Activated CD4-positive, alpha-beta T cell treated with anti-CD3 and anti-CD28 coated beads for 48 hours (primary cell): Measurements from ENCODE around the gene ARMC12.
"Not testable (repeated sequence)": the region's sequence is repeated elsewhere in the genome, so short reads cannot be mapped to it uniquely, and the experiment has no call there.

Experiments
- DNase-seq: peaks from one replicate; pipeline ENCODE4 v3.0.0-alpha.2; 2020

ARMC12 gene

GRCh38 chr6:35719404-35719829, 17.4 kb upstream of the ARMC12 start:
- peak; percentile 42 for DNase-seq

DNA sequence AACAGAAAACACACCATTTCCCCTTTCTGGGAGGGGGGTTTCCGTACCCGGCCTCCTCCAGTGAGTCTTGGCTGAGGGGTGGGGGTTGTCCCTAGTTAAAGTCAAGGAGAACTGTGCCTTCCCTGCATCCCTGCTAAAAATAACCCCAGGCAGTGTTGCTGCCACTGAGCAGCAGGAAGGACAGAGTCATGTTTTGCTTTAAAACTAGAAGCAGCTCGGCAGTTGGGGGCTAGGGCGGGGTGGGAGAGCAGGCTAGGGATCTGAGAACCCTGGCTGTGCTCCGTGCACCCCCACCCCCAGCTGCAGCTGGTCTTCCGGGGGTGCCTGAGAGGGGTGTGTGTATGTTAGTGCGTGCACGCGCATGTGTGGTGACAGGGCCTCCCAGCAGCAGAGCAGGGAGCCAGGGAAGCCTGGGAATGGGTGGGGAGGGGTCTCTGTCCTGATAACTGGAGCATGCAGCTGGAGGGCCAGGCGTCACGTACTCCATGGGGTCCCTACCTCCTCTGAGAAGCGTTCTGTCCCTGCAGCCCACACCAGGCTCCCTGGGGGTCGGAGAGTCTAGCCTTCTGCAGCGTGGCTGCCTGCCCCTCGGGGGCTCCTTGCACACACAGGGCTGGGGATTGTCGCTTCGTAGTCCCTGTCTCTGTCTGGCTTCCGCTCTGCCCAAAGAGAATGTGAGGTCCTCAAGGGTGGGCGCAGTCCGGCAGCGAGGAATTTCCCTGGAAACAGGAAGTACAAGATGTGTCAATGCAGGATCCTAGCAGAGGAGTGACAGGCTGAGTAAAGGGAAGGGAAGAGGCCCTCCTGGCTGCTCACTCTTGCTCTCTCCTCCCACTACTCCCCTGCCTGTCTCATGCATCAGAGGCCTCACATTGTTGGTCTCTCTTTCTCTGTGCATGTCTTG, 16.8 kb upstream of the ARMC12 start:
- peak; percentile 66 for DNase-seq

GRCh38 chr6:35722121-35722761, 14.6 kb upstream of the ARMC12 start:
- DNase-seq: no peak

DNA sequence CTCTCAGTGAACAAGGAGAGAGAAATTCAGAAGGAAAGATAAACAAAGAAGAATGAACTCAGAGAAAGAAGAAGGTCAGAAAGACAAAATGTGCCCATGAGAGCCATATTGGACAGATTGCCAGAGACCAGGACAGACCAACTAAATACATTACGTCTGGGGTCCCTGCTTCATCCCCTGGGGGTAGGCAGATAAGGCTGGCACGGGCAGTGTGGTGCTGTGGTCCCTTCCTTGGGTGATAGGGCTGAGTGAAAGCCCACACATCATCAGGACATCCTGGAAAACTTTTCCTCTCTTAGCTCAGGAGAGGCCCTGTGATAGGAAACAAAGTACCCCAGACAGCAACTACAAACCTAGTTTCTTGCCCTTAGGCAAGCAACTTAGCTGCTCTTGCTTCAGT, 13.2 kb upstream of the ARMC12 start:
- no peak for DNase-seq

- no peak for DNase-seq
These were observed 12.8 kb upstream of the ARMC12 start for GRCh38 chr6:35724059-35724458.

DNA sequence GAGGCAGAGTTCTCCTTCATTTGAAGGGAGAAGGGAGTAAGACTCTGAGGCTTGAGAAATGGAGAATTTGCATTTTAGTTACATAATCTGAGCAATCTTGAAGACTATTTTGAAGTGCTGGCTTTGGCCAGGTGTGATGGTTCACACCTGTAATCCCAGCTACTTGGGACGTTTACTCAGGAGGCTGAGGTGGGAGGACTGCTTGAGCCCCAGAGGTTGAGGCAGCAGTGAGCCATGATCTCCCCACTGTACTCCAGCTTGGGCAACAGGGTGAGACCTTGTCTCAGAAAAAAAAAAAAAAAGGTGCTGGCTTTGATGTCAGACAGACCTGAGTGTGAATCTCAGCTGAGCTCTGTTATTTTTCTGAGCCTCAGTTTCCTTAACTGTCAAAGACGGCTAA, 12.4 kb upstream of the ARMC12 start:
- no peak for DNase-seq

- DNase-seq: no peak
These were observed 11.6 kb upstream of the ARMC12 start for GRCh38 chr6:35725081-35725708.

- no peak for DNase-seq
These were observed 11.0 kb upstream of the ARMC12 start for GRCh38 chr6:35725721-35726438.

DNA sequence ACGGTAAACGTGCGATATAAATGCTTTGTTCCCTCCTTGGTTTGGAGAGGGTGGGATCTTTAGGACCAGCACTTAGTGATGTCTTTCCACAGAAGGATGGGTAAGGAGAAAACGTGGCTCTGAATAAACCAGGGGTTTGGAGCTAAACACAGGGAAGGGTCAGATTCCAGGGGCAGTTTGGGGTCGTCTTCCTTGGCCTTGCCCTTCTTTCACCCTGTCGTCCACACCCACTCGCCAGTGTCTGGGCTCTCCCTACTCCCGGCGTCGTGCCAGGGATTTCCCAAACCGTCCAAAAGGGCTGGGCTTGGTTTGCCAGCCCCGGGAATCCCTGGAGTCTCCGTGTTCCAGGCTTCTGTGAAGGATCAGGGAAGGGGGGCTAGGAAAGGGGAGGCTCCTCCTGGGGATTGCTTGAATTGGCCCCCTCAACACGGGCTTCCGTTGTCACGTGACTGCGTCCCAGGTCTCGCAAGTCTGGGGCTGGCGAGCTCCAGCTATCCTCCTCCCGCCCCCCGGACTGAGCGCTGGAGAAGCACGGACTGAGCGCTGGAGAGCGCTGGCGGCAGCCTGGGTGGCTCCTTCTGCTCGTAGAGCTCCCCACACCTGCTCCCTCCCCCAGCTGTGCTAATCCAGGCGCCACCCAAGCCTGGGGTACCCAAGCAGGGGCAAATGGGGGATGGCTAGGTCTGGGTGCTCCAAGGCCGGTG, 9.4 kb upstream of the ARMC12 start:
- DNase-seq: peak; percentile 54

DNA sequence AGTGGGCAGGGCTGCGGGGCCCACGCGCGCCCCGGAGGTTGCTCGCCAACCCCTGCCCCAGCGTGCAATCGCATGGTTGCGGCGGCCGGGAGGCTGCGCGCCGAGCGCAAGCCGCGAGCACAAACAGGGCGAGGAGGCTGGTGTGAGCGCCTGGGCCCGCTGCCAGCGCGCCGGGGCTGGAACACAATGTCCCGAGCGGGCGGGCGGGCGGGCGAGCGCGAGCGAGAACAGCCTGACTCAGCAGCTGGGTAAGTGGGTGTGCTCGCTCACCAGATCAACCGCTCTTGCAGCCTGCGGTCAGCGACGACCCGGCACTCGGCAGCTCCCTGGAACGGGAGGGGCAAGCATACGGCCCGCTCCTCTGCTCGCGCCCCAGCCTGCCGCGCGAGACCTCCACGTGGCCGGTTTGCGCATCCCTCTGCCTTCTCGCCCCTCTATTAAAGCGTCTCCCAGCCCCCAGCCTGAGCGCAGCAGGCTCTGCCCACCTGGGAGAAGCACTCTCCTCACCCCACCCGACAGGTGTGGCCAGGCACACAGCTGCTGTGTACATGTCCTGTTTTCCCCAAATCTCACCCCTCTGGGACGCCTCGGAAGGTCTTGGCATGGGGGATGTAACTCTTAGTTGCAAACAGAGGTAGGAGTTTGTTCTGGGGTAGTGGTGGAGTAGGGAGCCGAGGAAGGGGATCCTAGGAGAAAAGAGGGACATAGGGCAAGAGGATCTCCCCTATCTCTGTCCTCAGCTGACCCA, 8.7 kb upstream of the ARMC12 start:
- peak; percentile 89 for DNase-seq

GRCh38 chr6:35728683-35729678, 7.9 kb upstream of the ARMC12 start:
- peak; percentile 60 for DNase-seq

GRCh38 chr6:35729722-35730121, 7.1 kb upstream of the ARMC12 start:
- no peak for DNase-seq

DNA sequence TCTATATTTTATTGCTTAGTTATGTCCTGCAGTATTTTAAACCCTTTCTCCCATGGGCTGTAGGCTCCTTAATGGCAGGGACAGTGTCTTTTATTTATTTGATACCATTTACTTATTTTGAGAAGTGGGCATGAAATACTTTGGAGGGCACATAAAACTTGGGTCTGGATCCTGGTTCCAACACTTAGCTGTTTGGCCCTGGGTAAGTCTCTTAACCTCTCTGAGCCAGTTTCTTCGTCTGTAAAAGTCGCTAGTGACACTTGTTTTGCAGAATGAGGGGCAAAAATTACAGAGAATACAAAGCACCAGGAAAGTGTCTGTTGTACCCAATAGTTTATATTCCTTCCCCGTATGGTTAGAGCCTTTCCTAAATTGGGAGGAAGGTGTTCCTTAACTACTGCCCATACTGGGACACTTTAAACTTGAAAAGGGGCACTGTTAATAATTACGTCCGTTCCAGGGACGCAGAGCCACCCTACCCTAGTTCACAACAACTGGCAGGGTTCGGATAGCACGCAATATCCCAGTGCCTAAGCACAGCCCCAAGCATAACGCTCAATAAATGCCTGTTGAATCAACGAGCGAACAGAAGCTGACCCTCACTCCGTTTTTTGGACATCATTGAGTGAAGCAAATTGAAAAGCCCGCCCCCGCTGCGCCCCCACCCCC, 6.0 kb upstream of the ARMC12 start:
- DNase-seq: no peak

GRCh38 chr6:35731414-35731735, 5.5 kb upstream of the ARMC12 start:
- peak; percentile 97 for DNase-seq

- DNase-seq: peak; percentile 97
These were observed 4.9 kb upstream of the ARMC12 start for GRCh38 chr6:35731736-35732532.

GRCh38 chr6:35733633-35734032, 3.2 kb upstream of the ARMC12 start:
- no peak for DNase-seq

DNA sequence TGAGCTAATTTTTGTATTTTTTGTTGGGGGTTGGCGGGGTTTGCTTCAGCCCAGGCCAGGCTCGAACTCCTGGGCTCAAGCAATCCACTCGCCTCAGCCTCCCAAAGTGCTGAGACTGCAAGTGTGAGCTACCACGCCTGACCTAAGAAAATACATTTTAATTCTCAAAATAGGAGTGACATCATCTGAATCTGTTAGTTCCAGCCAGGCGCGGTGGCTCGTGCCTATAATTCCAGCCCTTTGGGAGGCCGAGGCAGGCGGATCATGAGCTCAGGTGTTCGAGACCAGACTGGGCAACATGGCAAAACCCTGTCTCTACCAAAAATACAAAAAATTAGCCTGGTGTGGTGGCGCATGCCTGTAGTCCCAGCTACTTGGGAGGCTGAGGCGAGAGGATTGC, 2.5 kb upstream of the ARMC12 start:
- DNase-seq: not testable (repeated sequence)

GRCh38 chr6:35735452-35735851, 1.4 kb upstream of the ARMC12 start:
- DNase-seq: no peak

- peak; percentile 88 for DNase-seq
These were observed 458 bp upstream of the ARMC12 start for GRCh38 chr6:35736253-35736894.
